HEK293 (cell line): ENCODE measurements around the gene AGAP1.

Experiments used
- CTCF ChIA-PET: fragments of 350-600 bp; formaldehyde crosslinking; extraction: SDS; loops from one replicate; lab custom pipeline; 2021; ENCODE audit warnings: antibody characterized with exemption; lab: Yijun Ruan, JAX
- POLR2A ChIA-PET: fragments of 300-600 bp; formaldehyde crosslinking; extraction: SDS; loops from one replicate; lab custom pipeline; 2020; ENCODE audit warnings: antibody characterized with exemption, inconsistent platforms; lab: Yijun Ruan, JAX
- H3K27ac ChIP-seq: fragments of 200-500 bp; sonication (Bioruptor generic); 2 replicates; pipeline ENCODE4 v1.5.1; 2014; ENCODE audit warnings: low read depth, low read length, control low read depth, inconsistent platforms; ENCODE audit errors: extremely low read depth
- H3K36me3 ChIP-seq, 2 experiments: fragments of 200-500 bp in 1 of 2; sonication (Bioruptor generic) in 1 of 2; 1 replicate in 1 of 2; 2 replicates in 1 of 2; pipeline ENCODE4 v1.5.1; 2014 to 2017; ENCODE audit warnings: inconsistent platforms in 2 of 2, low read length in 2 of 2; ENCODE audit not compliant: control insufficient read depth in 2 of 2, insufficient read depth in 1 of 2
- H3K4me1 ChIP-seq: fragments of 200-500 bp; sonication (Bioruptor generic); 2 replicates; pipeline ENCODE4 v1.5.1; 2014; ENCODE audit warnings: mild to moderate bottlenecking, low read length, inconsistent platforms; ENCODE audit not compliant: control insufficient read depth, insufficient read depth
- H3K4me3 ChIP-seq: 2 replicates; pipeline ENCODE4 v1.5.1; 2011; ENCODE audit warnings: low read depth, mild to moderate bottlenecking, control low read depth, low read length, moderate library complexity
- H3K9me3 ChIP-seq: fragments of 200-500 bp; sonication (Bioruptor generic); 2 replicates; pipeline ENCODE4 v1.5.1; 2014; ENCODE audit warnings: low read depth, low read length, inconsistent platforms; ENCODE audit not compliant: control insufficient read depth, insufficient read depth
- GLIS2 ChIP-seq: fragments of 450-650 bp; formaldehyde crosslinking; IDR thresholded peaks from 2 replicates; pipeline ENCODE4 v1.5.1; 2016; ENCODE audit warnings: missing biosample characterization, missing genetic modification characterization
- KLF16 ChIP-seq: fragments of 450-650 bp; formaldehyde crosslinking; IDR thresholded peaks from 2 replicates; pipeline ENCODE4 v1.5.1; 2017; ENCODE audit warnings: missing biosample characterization, missing genetic modification characterization
- MZF1 ChIP-seq: fragments of 450-650 bp; formaldehyde crosslinking; IDR thresholded peaks from 2 replicates; pipeline ENCODE4 v1.5.1; 2017; ENCODE audit warnings: missing biosample characterization, missing genetic modification characterization, borderline replicate concordance
- PRDM10 ChIP-seq: fragments of 450-650 bp; formaldehyde crosslinking; IDR thresholded peaks from 2 replicates; pipeline ENCODE4 v1.5.1; 2016; ENCODE audit warnings: missing biosample characterization, missing genetic modification characterization
- PRDM2 ChIP-seq: fragments of 450-650 bp; formaldehyde crosslinking; IDR thresholded peaks from 2 replicates; pipeline ENCODE4 v1.5.1; 2016; ENCODE audit warnings: missing biosample characterization, missing genetic modification characterization, borderline replicate concordance
- ZBTB10 ChIP-seq: fragments of 450-650 bp; formaldehyde crosslinking; IDR thresholded peaks from 2 replicates; pipeline ENCODE4 v1.5.1; 2016; ENCODE audit warnings: missing biosample characterization, missing genetic modification characterization
- ZNF2 ChIP-seq: fragments of 450-650 bp; formaldehyde crosslinking; IDR thresholded peaks from 2 replicates; pipeline ENCODE4 v1.5.1; 2016; ENCODE audit warnings: missing biosample characterization, missing genetic modification characterization
- ZNF513 ChIP-seq: fragments of 450-650 bp; IDR thresholded peaks from 2 replicates; pipeline ENCODE4 v1.5.1; 2018; ENCODE audit warnings: missing biosample characterization, missing genetic modification characterization
- ZNF521 ChIP-seq: fragments of 450-650 bp; formaldehyde crosslinking; IDR thresholded peaks from 2 replicates; pipeline ENCODE4 v1.5.1; 2017; ENCODE audit warnings: missing biosample characterization, mild to moderate bottlenecking, missing genetic modification characterization
- ZNF768 ChIP-seq: fragments of 450-650 bp; formaldehyde crosslinking; IDR thresholded peaks from 2 replicates; pipeline ENCODE4 v1.5.1; 2018; ENCODE audit warnings: missing biosample characterization, mild to moderate bottlenecking, missing genetic modification characterization
- ZNF777 ChIP-seq: fragments of 450-650 bp; formaldehyde crosslinking; IDR thresholded peaks from 2 replicates; pipeline ENCODE4 v1.5.1; 2017; ENCODE audit warnings: missing biosample characterization, missing genetic modification characterization, borderline replicate concordance
- ZNF792 ChIP-seq: fragments of 450-650 bp; formaldehyde crosslinking; IDR thresholded peaks from 2 replicates; pipeline ENCODE4 v1.5.1; 2016; ENCODE audit warnings: missing biosample characterization, missing genetic modification characterization
- ZSCAN23 ChIP-seq: fragments of 450-650 bp; formaldehyde crosslinking; IDR thresholded peaks from 2 replicates; pipeline ENCODE4 v1.5.1; 2016; ENCODE audit warnings: missing biosample characterization, missing genetic modification characterization

AGAP1 gene

GRCh38 chr2:235608200-235608887, 114.5 kb downstream of the AGAP1 start:
- CTCF ChIA-PET, result interaction anchor here (0.6 to 1.6 kb wide), 2 partner anchors 15 to 241 kb away, joined by 3 to 7 read pairs; no protein-coding TSS in a partner anchor
- TF ChIP-seq ZNF2 (tag by site-specific recombination), result no peak
- no peak for TF ChIP-seq PRDM2
- TF ChIP-seq ZNF513 (tag by site-specific recombination), result no peak
- no peak for TF ChIP-seq ZSCAN23
- no peak for TF ChIP-seq ZNF792 (tag by site-specific recombination)
- TF ChIP-seq PRDM10 (tag by site-specific recombination), result no peak
- TF ChIP-seq KLF16 (tag by site-specific recombination), result no peak
- TF ChIP-seq ZNF768 (tag by site-specific recombination), result no peak
- TF ChIP-seq ZNF521 (tag by site-specific recombination), result no peak
- TF ChIP-seq ZBTB10, result no peak
- TF ChIP-seq GLIS2 (tag by site-specific recombination), result no peak
- TF ChIP-seq MZF1, result no peak
- TF ChIP-seq ZNF777 (tag by site-specific recombination), result no peak
- TF ChIP-seq, all 188 proteins: peak for 0
- no peak overlapping the region for H3K4me3 ChIP-seq
- H3K27ac ChIP-seq, result no peak overlapping the region
- H3K4me1 ChIP-seq, result 0 out of 2 replicates have a peak, but pooled peaks cover 3% of the 10 kb centered on the region
- H3K9me3 ChIP-seq, result no peaks in the 10 kb centered on the region
- POLR2A ChIA-PET, result no interaction called here
- no peaks in the 10 kb centered on the region for H3K36me3 ChIP-seq
